ENCODE results near the gene KIAA1217. TPM values are rescaled to one million over a fixed set of nuclear protein-coding genes. Genes with fewer than 3 reads are reported as not detected.

Gene KIAA1217
- total and polyA plus RNA-seq, 2 of the 8 experiments (the other 6 are each of a cell fraction or from before 2014, with no cell fraction given) = 4.5 to 15.6 TPM

DNA sequence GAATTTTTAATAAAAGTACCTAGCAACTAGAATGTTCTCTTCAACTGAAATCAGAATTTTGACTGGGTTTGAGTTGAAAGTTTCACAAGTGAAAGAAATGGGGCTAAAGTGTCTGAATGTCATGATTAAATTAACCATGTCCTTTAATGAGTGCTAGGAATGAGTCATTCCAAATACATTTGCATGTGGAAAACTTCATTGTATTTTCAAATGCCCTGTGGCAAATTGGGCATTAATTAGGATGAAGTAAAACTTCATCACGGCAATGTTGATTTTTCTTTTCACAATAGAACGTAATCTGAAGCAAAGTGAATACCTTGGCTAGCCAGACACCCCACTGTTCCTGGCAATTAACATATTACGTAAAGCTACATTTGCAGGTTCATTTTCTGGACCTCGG is 166.6 kb downstream of the KIAA1217 start (continued):
- TF ChIP-seq HDAC2 (IDR thresholded peaks at IDR 0.05; ENCODE audit: borderline replicate concordance in 1 of 2, low read depth in 2 of 2, low read length in 2 of 2) (no peak), SP2 (IDR thresholded peaks at IDR 0.05; ENCODE audit: low read length) (no peak), EGR1 (IDR thresholded peaks at IDR 0.05; ENCODE audit: borderline replicate concordance, low read depth, low read length) (no peak), CBX5 (IDR thresholded peaks at IDR 0.05; ENCODE audit: low read depth, low read length) (no peak), SIRT6 (IDR thresholded peaks at IDR 0.05; ENCODE audit: low read length) (no peak), YY1 (IDR thresholded peaks at IDR 0.05; ENCODE audit: low read depth, low read length) (no peak)
- TF ChIP-seq, protein P1, sequence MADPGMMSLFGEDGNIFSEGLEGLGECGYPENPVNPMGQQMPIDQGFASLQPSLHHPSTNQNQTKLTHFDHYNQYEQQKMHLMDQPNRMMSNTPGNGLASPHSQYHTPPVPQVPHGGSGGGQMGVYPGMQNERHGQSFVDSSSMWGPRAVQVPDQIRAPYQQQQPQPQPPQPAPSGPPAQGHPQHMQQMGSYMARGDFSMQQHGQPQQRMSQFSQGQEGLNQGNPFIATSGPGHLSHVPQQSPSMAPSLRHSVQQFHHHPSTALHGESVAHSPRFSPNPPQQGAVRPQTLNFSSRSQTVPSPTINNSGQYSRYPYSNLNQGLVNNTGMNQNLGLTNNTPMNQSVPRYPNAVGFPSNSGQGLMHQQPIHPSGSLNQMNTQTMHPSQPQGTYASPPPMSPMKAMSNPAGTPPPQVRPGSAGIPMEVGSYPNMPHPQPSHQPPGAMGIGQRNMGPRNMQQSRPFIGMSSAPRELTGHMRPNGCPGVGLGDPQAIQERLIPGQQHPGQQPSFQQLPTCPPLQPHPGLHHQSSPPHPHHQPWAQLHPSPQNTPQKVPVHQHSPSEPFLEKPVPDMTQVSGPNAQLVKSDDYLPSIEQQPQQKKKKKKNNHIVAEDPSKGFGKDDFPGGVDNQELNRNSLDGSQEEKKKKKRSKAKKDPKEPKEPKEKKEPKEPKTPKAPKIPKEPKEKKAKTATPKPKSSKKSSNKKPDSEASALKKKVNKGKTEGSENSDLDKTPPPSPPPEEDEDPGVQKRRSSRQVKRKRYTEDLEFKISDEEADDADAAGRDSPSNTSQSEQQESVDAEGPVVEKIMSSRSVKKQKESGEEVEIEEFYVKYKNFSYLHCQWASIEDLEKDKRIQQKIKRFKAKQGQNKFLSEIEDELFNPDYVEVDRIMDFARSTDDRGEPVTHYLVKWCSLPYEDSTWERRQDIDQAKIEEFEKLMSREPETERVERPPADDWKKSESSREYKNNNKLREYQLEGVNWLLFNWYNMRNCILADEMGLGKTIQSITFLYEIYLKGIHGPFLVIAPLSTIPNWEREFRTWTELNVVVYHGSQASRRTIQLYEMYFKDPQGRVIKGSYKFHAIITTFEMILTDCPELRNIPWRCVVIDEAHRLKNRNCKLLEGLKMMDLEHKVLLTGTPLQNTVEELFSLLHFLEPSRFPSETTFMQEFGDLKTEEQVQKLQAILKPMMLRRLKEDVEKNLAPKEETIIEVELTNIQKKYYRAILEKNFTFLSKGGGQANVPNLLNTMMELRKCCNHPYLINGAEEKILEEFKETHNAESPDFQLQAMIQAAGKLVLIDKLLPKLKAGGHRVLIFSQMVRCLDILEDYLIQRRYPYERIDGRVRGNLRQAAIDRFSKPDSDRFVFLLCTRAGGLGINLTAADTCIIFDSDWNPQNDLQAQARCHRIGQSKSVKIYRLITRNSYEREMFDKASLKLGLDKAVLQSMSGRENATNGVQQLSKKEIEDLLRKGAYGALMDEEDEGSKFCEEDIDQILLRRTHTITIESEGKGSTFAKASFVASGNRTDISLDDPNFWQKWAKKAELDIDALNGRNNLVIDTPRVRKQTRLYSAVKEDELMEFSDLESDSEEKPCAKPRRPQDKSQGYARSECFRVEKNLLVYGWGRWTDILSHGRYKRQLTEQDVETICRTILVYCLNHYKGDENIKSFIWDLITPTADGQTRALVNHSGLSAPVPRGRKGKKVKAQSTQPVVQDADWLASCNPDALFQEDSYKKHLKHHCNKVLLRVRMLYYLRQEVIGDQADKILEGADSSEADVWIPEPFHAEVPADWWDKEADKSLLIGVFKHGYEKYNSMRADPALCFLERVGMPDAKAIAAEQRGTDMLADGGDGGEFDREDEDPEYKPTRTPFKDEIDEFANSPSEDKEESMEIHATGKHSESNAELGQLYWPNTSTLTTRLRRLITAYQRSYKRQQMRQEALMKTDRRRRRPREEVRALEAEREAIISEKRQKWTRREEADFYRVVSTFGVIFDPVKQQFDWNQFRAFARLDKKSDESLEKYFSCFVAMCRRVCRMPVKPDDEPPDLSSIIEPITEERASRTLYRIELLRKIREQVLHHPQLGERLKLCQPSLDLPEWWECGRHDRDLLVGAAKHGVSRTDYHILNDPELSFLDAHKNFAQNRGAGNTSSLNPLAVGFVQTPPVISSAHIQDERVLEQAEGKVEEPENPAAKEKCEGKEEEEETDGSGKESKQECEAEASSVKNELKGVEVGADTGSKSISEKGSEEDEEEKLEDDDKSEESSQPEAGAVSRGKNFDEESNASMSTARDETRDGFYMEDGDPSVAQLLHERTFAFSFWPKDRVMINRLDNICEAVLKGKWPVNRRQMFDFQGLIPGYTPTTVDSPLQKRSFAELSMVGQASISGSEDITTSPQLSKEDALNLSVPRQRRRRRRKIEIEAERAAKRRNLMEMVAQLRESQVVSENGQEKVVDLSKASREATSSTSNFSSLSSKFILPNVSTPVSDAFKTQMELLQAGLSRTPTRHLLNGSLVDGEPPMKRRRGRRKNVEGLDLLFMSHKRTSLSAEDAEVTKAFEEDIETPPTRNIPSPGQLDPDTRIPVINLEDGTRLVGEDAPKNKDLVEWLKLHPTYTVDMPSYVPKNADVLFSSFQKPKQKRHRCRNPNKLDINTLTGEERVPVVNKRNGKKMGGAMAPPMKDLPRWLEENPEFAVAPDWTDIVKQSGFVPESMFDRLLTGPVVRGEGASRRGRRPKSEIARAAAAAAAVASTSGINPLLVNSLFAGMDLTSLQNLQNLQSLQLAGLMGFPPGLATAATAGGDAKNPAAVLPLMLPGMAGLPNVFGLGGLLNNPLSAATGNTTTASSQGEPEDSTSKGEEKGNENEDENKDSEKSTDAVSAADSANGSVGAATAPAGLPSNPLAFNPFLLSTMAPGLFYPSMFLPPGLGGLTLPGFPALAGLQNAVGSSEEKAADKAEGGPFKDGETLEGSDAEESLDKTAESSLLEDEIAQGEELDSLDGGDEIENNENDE (IDR thresholded peaks at IDR 0.05; ENCODE audit: insufficient replicate concordance, low read length) = no peak

All from H1 (cell line).